ENCODE measurements around the gene TNFAIP8L1. TPM values are rescaled to one million over a fixed set of nuclear protein-coding genes. Genes with fewer than 3 reads are reported as not detected.

The TNFAIP8L1 gene
- total RNA-seq, 1 donor from 2014 or later: 8.2 TPM

- H3K27me3 ChIP-seq: no peaks in the 10 kb centered on the region
- DNase-seq (ENCODE audit: low spot score): no peak
- TF ChIP-seq EZH2 (IDR thresholded peaks at IDR 0.05) (no peak), EZH2phosphoT487 (IDR thresholded peaks at IDR 0.05) (no peak), CTCF (IDR thresholded peaks at IDR 0.05) (no peak)
- H4K20me1 ChIP-seq (ENCODE audit: low read depth): no peaks in the 10 kb centered on the region
- H3K4me1 ChIP-seq: no peaks in the 10 kb centered on the region
- no peak overlapping the region for H3K4me2 ChIP-seq
- Mint-ChIP-seq H3K9me3 (no peaks in the 10 kb centered on the region), H3K27ac (no peak overlapping the region), H3K27me3 (ENCODE audit: insufficient read depth, low read depth) (peaks cover under 1% of the 10 kb centered on the region), H3K4me3 (no peak overlapping the region), H3K36me3 (peaks cover 11% of the 10 kb centered on the region), H3K4me1 (no peaks in the 10 kb centered on the region)
- no peaks in the 10 kb centered on the region for H3F3A ChIP-seq (ENCODE audit: low read depth)
- H2AFZ ChIP-seq (replicated peaks): no peak overlapping the region
- no peak overlapping the region for H3K4me3 ChIP-seq
- no peak overlapping the region for H3K9ac ChIP-seq
- no peaks in the 10 kb centered on the region for H3K9me3 ChIP-seq (ENCODE audit: low read depth)
- H3K79me2 ChIP-seq (ENCODE audit: low read depth): no peaks in the 10 kb centered on the region
- no peaks in the 10 kb centered on the region for H3K36me3 ChIP-seq
- H3K27ac ChIP-seq: no peak overlapping the region
Measured at GRCh38 chr19:4704317-4704673, 65.0 kb downstream of the TNFAIP8L1 start.

Other genes starting within 250 kb of the TNFAIP8L1 start
- 25.3 and 87.0 TPM in 2 replicates for gene SH3GL1, start 239.0 kb upstream of the TNFAIP8L1 start, total RNA-seq (ENCODE audit: low replicate concordance)
- gene CHAF1A, start 236.9 kb upstream of the TNFAIP8L1 start, total RNA-seq (ENCODE audit: low replicate concordance): 37.5 and 82.1 TPM in 2 replicates
- 24.9 and 42.7 TPM in 2 replicates for gene UBXN6, start 181.7 kb upstream of the TNFAIP8L1 start, total RNA-seq (ENCODE audit: low replicate concordance)
- gene HDGFL2, start 167.2 kb upstream of the TNFAIP8L1 start, total RNA-seq (ENCODE audit: low replicate concordance): 36.0 and 166 TPM in 2 replicates
- gene PLIN4, start 121.0 kb upstream of the TNFAIP8L1 start, total RNA-seq (ENCODE audit: low replicate concordance): 0.15 TPM in 1 of 2 replicates, not detected in the other
- 1.2 and 5.1 TPM in 2 replicates for gene PLIN5, start 104.3 kb upstream of the TNFAIP8L1 start, total RNA-seq (ENCODE audit: low replicate concordance)
- 0.19 TPM in 1 of 2 replicates, not detected in the other for gene LRG1, start 99.5 kb upstream of the TNFAIP8L1 start, total RNA-seq (ENCODE audit: low replicate concordance)
- gene SEMA6B, start 79.8 kb upstream of the TNFAIP8L1 start, total RNA-seq (ENCODE audit: low replicate concordance): 22.6 and 82.3 TPM in 2 replicates
- 23.4 and 39.5 TPM in 2 replicates for gene MYDGF, start 30.8 kb downstream of the TNFAIP8L1 start, total RNA-seq (ENCODE audit: low replicate concordance)
- gene DPP9, start 84.3 kb downstream of the TNFAIP8L1 start, total RNA-seq (ENCODE audit: low replicate concordance): 17.1 and 34.7 TPM in 2 replicates
- 6.9 and 13.9 TPM in 2 replicates for gene FEM1A, start 152.2 kb downstream of the TNFAIP8L1 start, total RNA-seq (ENCODE audit: low replicate concordance)
- 0.37 TPM in 1 of 2 replicates, not detected in the other for gene TICAM1, start 192.2 kb downstream of the TNFAIP8L1 start, total RNA-seq (ENCODE audit: low replicate concordance)
- gene PLIN3, start 228.2 kb downstream of the TNFAIP8L1 start, total RNA-seq (ENCODE audit: low replicate concordance): 49.7 and 108 TPM in 2 replicates

Measured in neural progenitor cell (in vitro differentiated cells).